ENCODE measurements around the gene MSI2. TPM values are rescaled to one million over a fixed set of nuclear protein-coding genes. Genes with fewer than 3 reads are reported as not detected.

MSI2 gene
- total RNA-seq, 2 donors from 2014 or later: 53.1 to 74.0 TPM

- intact Hi-C loops (cut with DNase I): loop anchor here (10.0 kb wide), 1 partner anchor 159 kb away; no protein-coding TSS in a partner anchor
- WGBS: 88% methylated on average over 24 of the region's 24 CpGs
- no peak overlapping the region for H3K4me3 ChIP-seq
- no peak overlapping the region for H3K27ac ChIP-seq
- no peaks in the 10 kb centered on the region for H3K9me3 ChIP-seq
- no peaks in the 10 kb centered on the region for H3K27me3 ChIP-seq (replicated peaks; ENCODE audit: insufficient read depth)
- no peaks in the 10 kb centered on the region for H3K4me1 ChIP-seq (replicated peaks)
- no peak for DNase-seq (ENCODE audit: low spot score)
- TF ChIP-seq CTCF (IDR thresholded peaks at IDR 0.05) (no peak), POLR2AphosphoS5 (IDR thresholded peaks at IDR 0.05) (no peak), POLR2A (IDR thresholded peaks at IDR 0.05) (no peak)
- no peaks in the 10 kb centered on the region for H3K36me3 ChIP-seq
Measured at GRCh38 chr17:57675427-57676387, 419.4 kb downstream of the MSI2 start.

- H3K4me3 ChIP-seq: no peak overlapping the region
- H3K4me1 ChIP-seq (replicated peaks): no peaks in the 10 kb centered on the region
- TF ChIP-seq POLR2A (IDR thresholded peaks at IDR 0.05) (no peak), CTCF (IDR thresholded peaks at IDR 0.05) (no peak), POLR2AphosphoS5 (IDR thresholded peaks at IDR 0.05) (no peak)
- intact Hi-C loops (cut with DNase I): loop anchor here (10.0 kb wide), 1 partner anchor 158 kb away; no protein-coding TSS in a partner anchor
- no peak overlapping the region for H3K27ac ChIP-seq
- no peak for DNase-seq (ENCODE audit: low spot score)
- H3K9me3 ChIP-seq: no peaks in the 10 kb centered on the region
- 92% methylated on average over 7 of the region's 7 CpGs for WGBS
- H3K36me3 ChIP-seq: no peaks in the 10 kb centered on the region
- no peaks in the 10 kb centered on the region for H3K27me3 ChIP-seq (replicated peaks; ENCODE audit: insufficient read depth)
Measured at GRCh38 chr17:57676543-57676942, 420.2 kb downstream of the MSI2 start.

- TF ChIP-seq CTCF (IDR thresholded peaks at IDR 0.05) (no peak), POLR2A (IDR thresholded peaks at IDR 0.05) (no peak), POLR2AphosphoS5 (IDR thresholded peaks at IDR 0.05) (no peak)
- DNase-seq (ENCODE audit: low spot score): no peak
- Histone ChIP-seq H3K9me3 (no peaks in the 10 kb centered on the region), H3K27me3 (replicated peaks; ENCODE audit: insufficient read depth) (no peaks in the 10 kb centered on the region), H3K4me1 (replicated peaks) (no peaks in the 10 kb centered on the region), H3K27ac (no peak overlapping the region), H3K4me3 (no peak overlapping the region), H3K36me3 (no peaks in the 10 kb centered on the region)
- WGBS: 49% methylated on average over 5 of the region's 5 CpGs
- intact Hi-C loops (cut with DNase I): loop anchor here (10.0 kb wide), 1 partner anchor 158 kb away; no protein-coding TSS in a partner anchor
Measured at GRCh38 chr17:57677301-57677700, 421.0 kb downstream of the MSI2 start.

GRCh38 chr17:57677858-57678257 is 421.5 kb downstream of the MSI2 start:
- Histone ChIP-seq H3K36me3 (no peaks in the 10 kb centered on the region), H3K27ac (no peak overlapping the region), H3K27me3 (replicated peaks; ENCODE audit: insufficient read depth) (no peaks in the 10 kb centered on the region), H3K4me3 (no peak overlapping the region), H3K9me3 (no peaks in the 10 kb centered on the region), H3K4me1 (replicated peaks) (no peaks in the 10 kb centered on the region)
- intact Hi-C loops (cut with DNase I): loop anchor here (10.0 kb wide), 1 partner anchor 157 kb away; no protein-coding TSS in a partner anchor
- WGBS: 93% methylated on average over 6 of the region's 6 CpGs
- DNase-seq (ENCODE audit: low spot score): no peak
- TF ChIP-seq CTCF (IDR thresholded peaks at IDR 0.05) (no peak), POLR2A (IDR thresholded peaks at IDR 0.05) (no peak), POLR2AphosphoS5 (IDR thresholded peaks at IDR 0.05) (no peak)
